GM19023 (cell line): ENCODE results near the gene CNOT1.
"Not testable (repeated sequence)": the region's sequence is repeated elsewhere in the genome, so short reads cannot be mapped to it uniquely, and the experiment has no call there.

Source experiments
- ATAC-seq: cut with Tn5 transposase; IDR thresholded peaks from one replicate; pipeline ENCODE4 v1.9.1; 2021; ENCODE audit warnings: mild to moderate bottlenecking, moderate library complexity; ENCODE audit not compliant: unreplicated experiment

CNOT1 gene

GRCh38 chr16:58503863-58504688, 125.5 kb downstream of the CNOT1 start:
- ATAC-seq, result no peak

- no peak for ATAC-seq
Measured at GRCh38 chr16:58503166-58503862, 126.3 kb downstream of the CNOT1 start.

DNA sequence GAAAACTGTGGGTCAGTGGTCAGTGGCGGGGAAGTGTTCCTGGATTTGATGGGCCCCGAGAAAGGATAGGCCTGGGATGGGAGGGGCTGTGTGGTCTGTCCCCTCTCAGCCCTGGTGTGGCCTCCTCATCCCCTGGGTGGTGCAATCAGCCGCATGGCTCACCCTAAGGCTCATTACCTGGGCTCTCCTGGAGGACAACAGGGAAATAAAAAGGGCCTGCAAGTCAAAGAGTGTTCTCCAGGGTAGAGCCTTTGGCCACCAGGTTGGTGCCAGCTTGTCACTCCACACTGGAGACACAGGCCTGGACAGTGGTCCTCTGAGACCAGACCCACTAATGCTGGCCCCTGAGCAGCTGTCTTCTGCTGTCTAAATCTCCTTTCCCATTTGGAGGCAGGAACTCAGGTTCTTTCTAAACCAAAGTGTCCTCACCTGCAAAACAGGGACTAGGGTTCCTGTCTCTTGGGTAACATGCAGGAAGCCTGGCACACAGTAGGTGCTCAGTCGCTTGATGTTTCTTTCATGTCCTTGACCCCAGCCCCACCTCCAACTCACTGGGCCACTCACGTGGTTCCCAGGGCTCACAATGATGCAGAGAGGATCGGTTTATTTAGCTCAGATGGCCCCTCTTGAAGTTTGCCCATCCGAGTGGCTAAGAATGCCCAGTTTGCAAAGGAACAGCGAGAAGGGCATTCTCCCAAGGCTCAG, 127.3 kb downstream of the CNOT1 start:
- no peak for ATAC-seq

GRCh38 chr16:58501242-58502131, 128.1 kb downstream of the CNOT1 start:
- ATAC-seq, result no peak

DNA sequence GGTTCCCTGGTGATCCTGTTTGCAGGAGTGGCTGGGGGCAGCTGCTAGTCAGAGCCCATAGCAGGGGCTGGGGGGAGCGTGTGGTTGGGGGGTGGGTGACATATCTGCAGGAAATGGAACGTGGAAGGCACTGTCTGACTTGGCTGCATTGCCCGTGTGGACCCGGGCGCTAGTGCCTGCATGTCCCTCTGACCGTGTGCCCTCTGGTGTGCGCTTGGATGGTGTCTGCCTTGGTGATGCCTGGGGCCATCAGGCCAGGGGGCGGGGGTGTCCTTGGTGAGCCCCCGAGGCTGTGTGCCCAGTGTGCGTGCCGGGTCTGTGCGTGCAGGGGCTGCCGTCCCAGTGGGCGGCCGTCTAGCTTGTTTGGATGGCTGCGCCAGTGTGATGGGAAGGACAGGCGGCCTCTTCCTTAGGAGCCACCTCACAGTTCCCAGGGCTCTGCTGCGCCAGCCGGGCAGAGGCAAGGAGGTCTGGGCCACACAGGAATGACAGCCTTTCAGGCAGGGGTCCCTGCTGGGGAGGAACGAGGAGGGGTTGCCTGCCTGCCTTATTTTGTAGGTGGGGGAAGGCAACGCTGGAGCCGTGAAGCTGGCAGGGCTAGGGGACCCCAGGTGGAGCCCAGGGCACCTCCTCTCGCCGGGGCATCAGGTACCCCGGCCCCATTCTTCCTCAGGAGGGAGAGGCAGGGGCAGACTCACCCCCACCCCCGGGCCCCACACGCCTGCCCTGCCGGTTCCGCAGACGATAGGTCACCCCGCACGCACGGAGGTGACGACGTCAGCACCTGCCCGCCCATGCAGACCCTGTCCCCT, 129.0 kb downstream of the CNOT1 start:
- ATAC-seq, result no peak

DNA sequence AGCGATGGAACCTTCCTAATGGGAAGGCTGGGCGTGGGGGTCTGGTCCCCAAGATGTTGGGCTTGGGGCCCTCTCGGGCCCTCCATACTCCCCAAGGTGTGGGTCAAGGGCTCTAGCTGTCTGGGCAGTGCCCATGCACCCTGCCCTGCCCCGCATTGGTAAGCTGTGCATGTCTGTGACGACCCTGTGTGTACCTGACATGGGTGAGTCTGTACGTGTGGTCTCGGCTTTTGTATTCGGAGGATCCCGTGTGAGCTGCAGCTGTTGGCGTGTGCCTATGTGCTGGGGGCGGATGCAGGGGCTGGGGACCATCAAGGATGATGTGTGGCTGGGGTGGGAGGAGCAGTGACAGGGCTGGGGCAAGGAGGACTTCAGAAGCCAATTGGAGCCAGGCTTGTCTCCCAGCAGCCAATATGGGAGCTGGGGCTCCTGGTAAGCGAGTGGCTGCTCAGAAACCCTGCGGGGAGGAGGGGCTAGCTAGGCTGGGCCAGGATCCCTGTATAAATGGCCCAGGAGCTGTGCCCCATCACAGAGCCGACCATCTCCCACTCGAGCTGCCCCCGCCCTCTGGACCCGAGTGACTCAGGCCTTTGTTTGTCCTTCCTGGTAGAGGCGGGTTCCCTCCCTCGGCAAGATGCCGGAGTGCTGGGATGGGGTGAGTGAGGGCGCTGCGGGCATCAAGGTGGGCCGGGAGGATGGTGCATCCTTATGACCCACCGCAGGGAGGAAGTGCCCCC, 129.8 kb downstream of the CNOT1 start, which contains the start of gene NDRG4:
Gene NDRG4 (plus strand): TSS at position 529 of the 737 bp plus-strand sequence. CDS start 106 bp downstream, at position 635.
- ATAC-seq, result peak; percentile 64

DNA sequence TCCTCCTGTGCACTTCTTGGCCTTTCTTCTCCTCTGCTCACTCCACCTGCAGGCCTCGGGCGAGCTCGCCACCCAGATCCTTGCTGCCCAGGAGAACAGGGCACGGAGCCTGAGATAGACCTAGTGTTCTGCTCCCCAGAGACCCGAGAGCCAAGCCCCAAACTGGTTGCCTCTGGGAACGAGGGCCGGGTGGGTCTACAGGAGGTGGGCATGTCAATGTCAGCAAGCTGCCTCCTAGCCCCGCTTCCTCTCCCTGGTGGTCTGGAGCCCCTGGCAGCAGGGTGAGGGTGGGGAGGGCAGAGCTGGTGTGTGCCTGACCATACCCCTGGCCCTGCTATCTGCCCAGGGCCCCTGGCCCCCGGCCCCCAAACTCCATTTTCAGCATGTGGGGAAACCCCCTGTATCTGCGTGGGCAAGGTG, 130.5 kb downstream of the CNOT1 start:
- no peak for ATAC-seq

- ATAC-seq, result no peak
Measured at GRCh38 chr16:58498341-58499091, 131.1 kb downstream of the CNOT1 start.

DNA sequence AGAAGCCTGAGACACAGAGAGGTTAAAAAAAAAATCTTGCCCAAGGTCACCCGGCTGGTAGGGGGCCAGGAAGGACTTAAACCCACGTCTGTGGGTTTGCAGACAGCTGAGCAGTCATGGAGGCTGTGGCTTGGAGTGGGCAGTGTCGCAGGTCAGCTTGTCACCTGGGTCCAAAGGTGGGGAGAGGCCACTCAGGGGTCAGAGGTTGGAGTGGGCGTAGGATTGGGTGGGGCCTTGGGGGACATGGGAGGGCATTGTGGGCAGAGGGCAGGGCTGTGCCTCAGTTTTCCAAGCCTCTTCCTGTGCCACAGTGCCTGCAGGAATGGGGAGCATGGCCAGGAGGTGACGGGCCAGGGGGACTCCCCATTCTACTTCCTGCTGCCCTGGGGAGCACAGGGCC, 131.7 kb downstream of the CNOT1 start:
- ATAC-seq, result no peak

- ATAC-seq, result no peak
Measured at GRCh38 chr16:58497468-58497867, 132.2 kb downstream of the CNOT1 start.

DNA sequence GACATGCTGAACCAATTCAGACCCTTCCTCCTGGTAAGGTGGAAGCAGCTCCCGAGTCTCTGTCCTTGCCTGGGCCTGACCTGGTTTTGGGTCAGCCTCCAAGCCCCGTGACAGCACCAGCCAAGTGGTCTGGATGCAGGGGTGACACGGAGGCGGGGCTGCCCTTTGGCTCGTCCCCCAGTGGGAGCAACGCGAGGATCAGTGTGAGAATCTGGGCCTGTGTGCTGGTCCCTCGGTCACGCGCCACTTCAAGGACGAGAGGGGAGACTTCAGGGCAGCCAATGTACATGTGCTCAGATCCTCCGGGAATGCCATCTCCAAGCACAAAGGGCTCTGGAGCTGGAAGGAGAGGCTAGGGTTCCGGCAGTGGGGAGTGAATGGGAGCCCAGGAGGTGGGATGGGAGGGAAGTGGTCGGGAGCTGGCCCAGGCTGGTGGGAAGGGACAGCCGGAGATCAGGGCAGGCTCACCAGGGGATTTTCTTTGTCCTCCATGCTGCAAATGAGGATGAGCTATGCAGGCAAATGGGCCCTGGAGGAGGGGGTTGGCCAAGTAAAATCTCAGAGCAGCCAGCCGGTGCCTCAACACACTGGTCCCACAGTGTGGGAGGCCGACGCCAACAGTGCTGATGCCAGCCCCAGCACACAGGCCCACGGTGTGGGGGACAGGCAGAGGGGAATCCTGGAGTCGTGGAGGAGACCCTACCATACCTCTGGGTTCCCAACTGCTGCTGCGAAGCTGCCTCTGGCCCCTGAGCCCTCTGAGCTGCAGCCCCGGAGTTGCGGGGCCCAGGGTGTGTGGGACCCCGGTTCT, 133.9 kb downstream of the CNOT1 start:
- no peak for ATAC-seq

DNA sequence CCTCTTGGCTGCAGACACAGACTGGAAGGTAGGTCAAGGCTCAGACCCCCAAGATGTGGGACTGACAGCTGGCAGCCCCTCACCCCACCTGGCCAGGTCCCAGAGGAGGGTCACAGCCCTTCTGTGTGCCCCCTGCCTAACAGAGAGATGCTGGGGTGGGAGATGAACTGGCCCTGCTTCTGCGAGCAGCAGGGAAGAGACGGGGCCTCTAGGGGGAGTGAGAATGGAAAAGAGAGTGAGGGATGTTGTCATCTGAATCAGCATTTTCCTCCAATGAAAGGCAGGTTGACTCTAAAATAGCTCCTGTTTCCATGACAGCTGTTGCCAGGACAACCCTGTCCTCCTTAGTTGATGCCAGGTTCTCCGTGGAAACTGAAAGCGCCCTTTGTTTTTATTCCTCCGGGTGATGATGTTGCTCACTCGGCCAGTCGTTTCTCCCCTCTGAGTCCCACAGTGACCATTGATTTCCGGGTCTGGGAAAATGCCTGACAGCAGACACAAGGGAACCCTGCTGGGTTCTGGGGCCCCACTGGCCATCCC, 134.6 kb downstream of the CNOT1 start:
- ATAC-seq, result peak; percentile 49

DNA sequence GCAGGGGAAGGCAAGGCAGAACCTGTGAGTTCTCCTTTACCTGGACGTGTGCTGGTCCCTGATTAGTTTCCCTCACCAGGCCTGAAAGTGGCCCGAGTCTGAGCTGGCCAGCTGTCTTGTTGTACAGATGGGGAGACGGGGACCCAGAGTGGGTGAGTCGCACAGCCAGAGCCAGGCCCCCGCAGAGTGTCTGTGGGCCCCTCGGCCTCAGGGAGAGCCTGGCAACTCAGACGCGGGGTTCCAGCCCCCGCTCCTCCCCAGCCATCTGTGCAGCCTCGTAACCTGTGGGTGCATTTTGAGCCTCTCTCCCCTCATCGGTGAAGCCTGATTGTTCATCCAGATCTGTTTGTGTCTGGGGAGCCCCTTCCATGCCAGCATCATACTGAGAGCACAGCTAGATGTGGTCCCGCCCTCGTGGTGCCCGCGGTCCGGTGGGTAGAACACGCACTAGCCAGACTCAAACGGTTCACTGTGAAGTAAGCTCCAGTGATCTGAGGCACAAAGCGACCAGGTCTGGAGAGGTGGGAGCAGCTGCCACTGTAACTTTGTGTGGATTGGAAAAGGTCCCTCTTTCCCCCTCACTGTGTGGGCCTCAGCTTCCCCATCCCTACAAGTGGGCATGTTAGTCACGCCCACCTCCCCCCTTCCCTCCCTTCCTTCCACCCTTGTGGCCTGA, 135.7 kb downstream of the CNOT1 start:
- no peak for ATAC-seq

GRCh38 chr16:58492735-58493134, 136.9 kb downstream of the CNOT1 start:
- ATAC-seq, result no peak

DNA sequence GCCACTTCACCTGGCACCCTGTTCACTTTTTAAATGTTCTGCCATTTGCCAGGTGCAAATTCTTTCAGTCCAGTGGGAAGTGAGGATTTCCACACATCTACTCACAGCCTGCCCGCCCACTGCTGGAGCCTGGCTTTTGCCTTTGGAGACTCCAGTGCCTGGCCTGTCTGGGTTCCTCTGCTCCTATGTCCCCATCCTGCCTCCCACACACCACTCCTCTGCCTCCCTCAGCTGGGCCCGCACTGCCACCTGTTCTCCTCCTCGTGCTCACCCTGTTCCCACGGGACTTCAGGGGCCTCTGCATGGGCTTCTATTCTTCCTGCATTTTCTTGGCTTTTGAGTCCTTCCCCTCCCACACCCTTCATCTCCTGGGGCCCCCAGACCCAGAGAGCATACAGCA, 137.6 kb downstream of the CNOT1 start:
- ATAC-seq, result no peak

DNA sequence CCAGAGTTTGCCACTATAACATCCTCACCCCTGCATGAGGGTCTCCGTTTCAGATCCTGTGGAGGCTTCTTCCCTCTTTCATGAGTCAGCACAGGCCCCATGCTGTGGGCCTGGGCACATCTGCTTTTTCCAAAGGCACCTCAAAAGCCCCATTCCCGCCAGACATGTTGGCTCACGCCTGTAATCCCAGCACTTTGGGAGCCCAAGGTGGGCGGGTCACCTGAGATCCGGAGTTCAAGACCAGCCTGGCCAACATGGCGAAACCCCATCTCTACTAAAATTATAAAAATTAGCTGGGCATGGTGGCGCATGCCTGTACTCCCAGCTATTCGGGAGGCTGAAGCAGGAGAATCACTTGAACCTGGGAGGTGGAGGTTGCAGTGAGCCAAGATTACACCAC, 139.1 kb downstream of the CNOT1 start:
- not testable (repeated sequence) for ATAC-seq

- ATAC-seq, result no peak
Measured at GRCh38 chr16:58490065-58490464, 139.6 kb downstream of the CNOT1 start.
